Liver (tissue), 9 donors: Measurements from ENCODE around the gene AKR1C1. TPM values are rescaled to one million over a fixed set of nuclear protein-coding genes. Genes with fewer than 3 reads are reported as not detected.

Experiments
- DNase-seq: peaks from one replicate; pipeline ENCODE4 v3.0.0-alpha.2; 2017; ENCODE audit warnings: low spot score
- H3K27ac ChIP-seq, 2 donors: one replicate each; pipeline ENCODE4 v1.7.0; 2013; ENCODE audit warnings: inconsistent platforms in 2 of 2, low read length in 2 of 2, control low read depth in 1 of 2, low read depth in 1 of 2, mild to moderate bottlenecking in 1 of 2
- H3K27me3 ChIP-seq, 4 donors: one replicate each; pipeline versions ENCODE4 v1.6.1 to v1.7.0; 2013; ENCODE audit warnings: low read length in 3 of 4, inconsistent platforms in 1 of 4, mild to moderate bottlenecking in 1 of 4, moderate library complexity in 1 of 4; ENCODE audit not compliant: control insufficient read depth in 4 of 4, insufficient read depth in 4 of 4
- H3K36me3 ChIP-seq, 4 donors: one replicate each; pipeline versions ENCODE4 v1.6.1 to v1.7.0; 2013; ENCODE audit warnings: low read length in 3 of 4, mild to moderate bottlenecking in 3 of 4, low read depth in 1 of 4, moderate library complexity in 1 of 4; ENCODE audit not compliant: control insufficient read depth in 4 of 4, insufficient read depth in 3 of 4
- H3K4me1 ChIP-seq, 4 donors: one replicate each; pipeline versions ENCODE4 v1.6.1 to v1.7.0; 2013; ENCODE audit warnings: low read length in 3 of 4, mild to moderate bottlenecking in 3 of 4, moderate library complexity in 1 of 4; ENCODE audit not compliant: control insufficient read depth in 4 of 4, insufficient read depth in 4 of 4
- H3K4me3 ChIP-seq, 3 donors: one replicate each; pipeline versions ENCODE4 v1.6.1 to v1.7.0; 2013; ENCODE audit warnings: low read length in 3 of 3, control low read depth in 1 of 3, low read depth in 1 of 3, mild to moderate bottlenecking in 1 of 3
- H3K9ac ChIP-seq, 2 donors: one replicate each; pipeline ENCODE4 v1.7.0; 2013; ENCODE audit warnings: low read length in 2 of 2, mild to moderate bottlenecking in 2 of 2, moderate library complexity in 2 of 2, control low read depth in 1 of 2, low read depth in 1 of 2
- H3K9me3 ChIP-seq, 4 donors: one replicate each; pipeline versions ENCODE4 v1.6.1 to v1.7.0; 2013; ENCODE audit warnings: low read length in 3 of 4; ENCODE audit not compliant: control insufficient read depth in 4 of 4
- ATF3 ChIP-seq: IDR thresholded peaks from 2 replicates; pipeline ENCODE4 v1.6.1; 2016; ENCODE audit warnings: antibody characterized with exemption
- CTCF ChIP-seq: fragments of 150-350 bp; IDR thresholded peaks from 2 replicates; pipeline ENCODE4 v1.5.1; 2017; ENCODE audit warnings: improper control_type of control experiment, low read depth, low read length; ENCODE audit not compliant: missing input control
- EGR1 ChIP-seq, 2 donors: IDR thresholded peaks; 2 replicates each; pipeline ENCODE4 v1.6.1; 2016 to 2018; ENCODE audit warnings: antibody characterized with exemption in 2 of 2, low read depth in 2 of 2
- FOXA1 ChIP-seq: IDR thresholded peaks from 2 replicates; pipeline ENCODE4 v1.6.1; 2016; ENCODE audit warnings: antibody characterized with exemption
- FOXA2 ChIP-seq: IDR thresholded peaks from 2 replicates; pipeline ENCODE4 v1.6.1; 2016; ENCODE audit warnings: antibody characterized with exemption
- GABPA ChIP-seq, 2 donors: IDR thresholded peaks in 1 of 2; conservative IDR thresholded peaks in 1 of 2; 2 replicates each; pipeline ENCODE4 v1.6.1; 2016; ENCODE audit warnings: antibody characterized with exemption in 2 of 2, mild to moderate bottlenecking in 1 of 2, moderate library complexity in 1 of 2
- HNF4A ChIP-seq, 2 donors: conservative IDR thresholded peaks; 2 replicates each; pipeline ENCODE4 v1.6.1; 2016; ENCODE audit warnings: antibody characterized with exemption in 2 of 2, mild to moderate bottlenecking in 2 of 2
- HNF4G ChIP-seq: IDR thresholded peaks from 2 replicates; pipeline ENCODE4 v1.6.1; 2016; ENCODE audit warnings: antibody characterized with exemption
- JUND ChIP-seq, 2 donors: IDR thresholded peaks; 2 replicates each; pipeline ENCODE4 v1.6.1; 2016; ENCODE audit warnings: antibody characterized with exemption in 2 of 2
- MAX ChIP-seq: IDR thresholded peaks from 2 replicates; pipeline ENCODE4 v1.6.1; 2016; ENCODE audit warnings: antibody characterized with exemption
- NR2F2 ChIP-seq: IDR thresholded peaks from 2 replicates; pipeline ENCODE4 v1.6.1; 2016; ENCODE audit warnings: antibody characterized with exemption
- RAD21 ChIP-seq, 2 donors: IDR thresholded peaks; 2 replicates each; pipeline ENCODE4 v1.6.1; 2016; ENCODE audit warnings: antibody characterized with exemption in 2 of 2, mild to moderate bottlenecking in 2 of 2
- REST ChIP-seq: IDR thresholded peaks from 2 replicates; pipeline ENCODE4 v1.6.1; 2016; ENCODE audit warnings: antibody characterized with exemption, mild to moderate bottlenecking
- RXRA ChIP-seq, 2 donors: IDR thresholded peaks; 2 replicates each; pipeline ENCODE4 v1.6.1; 2017 to 2018; ENCODE audit warnings: antibody characterized with exemption in 2 of 2, mild to moderate bottlenecking in 1 of 2
- SP1 ChIP-seq: IDR thresholded peaks from 2 replicates; pipeline ENCODE4 v1.6.1; 2018; ENCODE audit warnings: antibody characterized with exemption, mild to moderate bottlenecking
- TAF1 ChIP-seq: conservative IDR thresholded peaks from 2 replicates; pipeline ENCODE4 v1.6.1; 2016; ENCODE audit warnings: antibody characterized with exemption, mild to moderate bottlenecking
- YY1 ChIP-seq: IDR thresholded peaks from 2 replicates; pipeline ENCODE4 v1.6.1; 2016; ENCODE audit warnings: antibody characterized with exemption, mild to moderate bottlenecking
- ZBTB33 ChIP-seq: IDR thresholded peaks from 2 replicates; pipeline ENCODE4 v1.6.1; 2016; ENCODE audit warnings: antibody characterized with exemption
- WGBS: extraction: QIAGEN DNeasy Blood & Tissue Kit; methylation state at CpG from one replicate; pipeline ENCODE4 v1.1.7; 2013; 5-methylcytosine and 5-hydroxymethylcytosine counted together
- polyA plus RNA-seq, 2 donors: library from polyadenylated mRNA; stranded (reverse) in 1 of 2; unstranded in 1 of 2; fragments of 200-250 nt in 1 of 2; fragments of >200 nt in 1 of 2; fragmentation: Nextera tagmentation in 1 of 2; extraction: Ambion mirVana in 1 of 2; gene quantifications; one replicate each; pipeline versions ENCODE4 v1.2.1 to v1.2.3, GENCODE V29; 2013 to 2015
- total RNA-seq, 2 donors: library from RNA; depleted of rRNA; stranded (reverse); fragments of >200 nt; gene quantifications; one replicate each; pipeline ENCODE4 v1.2.3, GENCODE V29; 2014
- donor health status: healthy.
- donor health status: healthy.
- donor health status: healthy.
- donor health status: healthy.
- donor health status: healthy.

AKR1C1 gene
- total and polyA plus RNA-seq, 4 donors, result 128 to 540 (median 145) TPM

- TF ChIP-seq ATF3, result no peak
- no peak for TF ChIP-seq SP1
- TF ChIP-seq TAF1, result no peak
- no peak for TF ChIP-seq REST
- TF ChIP-seq RAD21 (IDR thresholded peaks at IDR 0.05), result no peak
- TF ChIP-seq FOXA1, result no peak
- no peak for TF ChIP-seq MAX
- TF ChIP-seq EGR1 (IDR thresholded peaks at IDR 0.05; ENCODE audit: low read depth in 2 of 2), result no peak
- no peak for TF ChIP-seq JUND (IDR thresholded peaks at IDR 0.05)
- no peak for TF ChIP-seq YY1
- TF ChIP-seq GABPA (IDR thresholded peaks at IDR 0.05 in 1 of 2, conservative IDR thresholded peaks at IDR 0.05 in 1 of 2), result no peak
- no peak for TF ChIP-seq NR2F2
- TF ChIP-seq ZBTB33, result no peak
- no peak for TF ChIP-seq HNF4G
- no peak for TF ChIP-seq CTCF
- TF ChIP-seq HNF4A (conservative IDR thresholded peaks at IDR 0.05), result no peak
- no peak for TF ChIP-seq FOXA2
- TF ChIP-seq RXRA (IDR thresholded peaks at IDR 0.05), result no peak
- Histone ChIP-seq H3K4me3 (no peak overlapping the region), H3K27me3 (no peaks in the 10 kb centered on the region), H3K9me3 (no peaks in the 10 kb centered on the region), H3K4me1 (no peaks in the 10 kb centered on the region), H3K36me3 (peaks cover 0 to 22% (median 16%) of the 10 kb centered on the region in 4 donors), H3K9ac (no peak overlapping the region), H3K27ac (no peak overlapping the region)
- no peak for DNase-seq
- 91% methylated on average over 2 of the region's 2 CpGs for WGBS
Observed at GRCh38 chr10:4980793-4981192, 17.6 kb downstream of the AKR1C1 start.
